Neural progenitor cell (in vitro differentiated cells): ENCODE results near the gene PRSS2.

Experiments used
- EZH2 ChIP-seq: fragments of 200-600 bp; sonication (generic); IDR thresholded peaks from 2 replicates; pipeline ENCODE4 v1.6.1; 2017; ENCODE audit warnings: antibody characterized with exemption, mild to moderate bottlenecking, moderate library complexity
- TF ChIP-seq, protein P1 (sequence below): fragments of 200-600 bp; sonication (generic); IDR thresholded peaks from 2 replicates; pipeline ENCODE4 v1.5.1; 2017; ENCODE audit warnings: antibody characterized with exemption, mild to moderate bottlenecking

- TF ChIP-seq, protein P1, sequence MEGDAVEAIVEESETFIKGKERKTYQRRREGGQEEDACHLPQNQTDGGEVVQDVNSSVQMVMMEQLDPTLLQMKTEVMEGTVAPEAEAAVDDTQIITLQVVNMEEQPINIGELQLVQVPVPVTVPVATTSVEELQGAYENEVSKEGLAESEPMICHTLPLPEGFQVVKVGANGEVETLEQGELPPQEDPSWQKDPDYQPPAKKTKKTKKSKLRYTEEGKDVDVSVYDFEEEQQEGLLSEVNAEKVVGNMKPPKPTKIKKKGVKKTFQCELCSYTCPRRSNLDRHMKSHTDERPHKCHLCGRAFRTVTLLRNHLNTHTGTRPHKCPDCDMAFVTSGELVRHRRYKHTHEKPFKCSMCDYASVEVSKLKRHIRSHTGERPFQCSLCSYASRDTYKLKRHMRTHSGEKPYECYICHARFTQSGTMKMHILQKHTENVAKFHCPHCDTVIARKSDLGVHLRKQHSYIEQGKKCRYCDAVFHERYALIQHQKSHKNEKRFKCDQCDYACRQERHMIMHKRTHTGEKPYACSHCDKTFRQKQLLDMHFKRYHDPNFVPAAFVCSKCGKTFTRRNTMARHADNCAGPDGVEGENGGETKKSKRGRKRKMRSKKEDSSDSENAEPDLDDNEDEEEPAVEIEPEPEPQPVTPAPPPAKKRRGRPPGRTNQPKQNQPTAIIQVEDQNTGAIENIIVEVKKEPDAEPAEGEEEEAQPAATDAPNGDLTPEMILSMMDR, result no peak
- no peak for TF ChIP-seq EZH2
These were observed 42.9 kb downstream of the PRSS2 start for GRCh38 chr7:142813699-142814098.
